Mammary epithelial cell (primary cell): ENCODE results near the gene ANKRD55.

ENCODE experiments used
- EZH2 ChIP-seq: IDR thresholded peaks from 2 replicates; pipeline ENCODE4 v1.6.1; 2012; ENCODE audit warnings: low read length, inconsistent platforms, borderline replicate concordance
- TF ChIP-seq, protein P1 (sequence below), 2 donors: IDR thresholded peaks in 1 of 2; conservative IDR thresholded peaks in 1 of 2; 2 replicates each; pipeline ENCODE4 v1.5.1; 2011 to 2012; ENCODE audit warnings: inconsistent platforms in 2 of 2, low read length in 2 of 2, mild to moderate bottlenecking in 2 of 2, control low read depth in 1 of 2, low read depth in 1 of 2; ENCODE audit not compliant: insufficient read depth in 1 of 2; ENCODE audit errors: extremely low read depth in 1 of 2

DNA sequence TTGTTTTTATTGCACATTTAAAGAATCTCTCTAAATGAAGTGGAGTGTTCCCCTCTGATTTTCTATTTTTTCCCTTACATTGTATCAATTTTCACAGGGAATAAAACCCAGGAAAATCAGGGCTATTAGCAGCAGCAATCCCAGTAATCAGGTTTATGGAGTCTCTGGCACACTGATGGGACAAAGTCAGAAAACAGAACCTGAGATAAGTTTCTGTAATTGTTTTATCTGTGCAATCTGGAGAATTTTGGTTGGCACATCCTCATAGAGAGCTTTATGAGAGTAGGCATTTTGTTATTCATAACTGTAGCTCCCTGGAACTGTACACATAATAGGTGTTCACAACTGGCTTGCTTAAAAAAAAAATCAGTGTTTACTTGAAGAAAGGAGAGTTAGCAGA is 141.5 kb downstream of the ANKRD55 start:
- TF ChIP-seq EZH2, result no peak
- TF ChIP-seq, protein P1, sequence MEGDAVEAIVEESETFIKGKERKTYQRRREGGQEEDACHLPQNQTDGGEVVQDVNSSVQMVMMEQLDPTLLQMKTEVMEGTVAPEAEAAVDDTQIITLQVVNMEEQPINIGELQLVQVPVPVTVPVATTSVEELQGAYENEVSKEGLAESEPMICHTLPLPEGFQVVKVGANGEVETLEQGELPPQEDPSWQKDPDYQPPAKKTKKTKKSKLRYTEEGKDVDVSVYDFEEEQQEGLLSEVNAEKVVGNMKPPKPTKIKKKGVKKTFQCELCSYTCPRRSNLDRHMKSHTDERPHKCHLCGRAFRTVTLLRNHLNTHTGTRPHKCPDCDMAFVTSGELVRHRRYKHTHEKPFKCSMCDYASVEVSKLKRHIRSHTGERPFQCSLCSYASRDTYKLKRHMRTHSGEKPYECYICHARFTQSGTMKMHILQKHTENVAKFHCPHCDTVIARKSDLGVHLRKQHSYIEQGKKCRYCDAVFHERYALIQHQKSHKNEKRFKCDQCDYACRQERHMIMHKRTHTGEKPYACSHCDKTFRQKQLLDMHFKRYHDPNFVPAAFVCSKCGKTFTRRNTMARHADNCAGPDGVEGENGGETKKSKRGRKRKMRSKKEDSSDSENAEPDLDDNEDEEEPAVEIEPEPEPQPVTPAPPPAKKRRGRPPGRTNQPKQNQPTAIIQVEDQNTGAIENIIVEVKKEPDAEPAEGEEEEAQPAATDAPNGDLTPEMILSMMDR (conservative IDR thresholded peaks at IDR 0.05 in 1 of 2, IDR thresholded peaks at IDR 0.05 in 1 of 2; ENCODE audit: extremely low read depth in 1 of 2, insufficient read depth in 1 of 2, low read depth in 1 of 2, low read length in 2 of 2), result no peak
